NCI-H2171 (cell line): Measurements from ENCODE around the gene OSBPL2.
A peak's percentile ranks its signal among the peaks of the same experiment; 100 is the strongest.

Source experiments
- DNase-seq: peaks from one replicate; lab custom pipeline; 2025; lab: John Stamatoyannopoulos, UW

The OSBPL2 gene

GRCh38 chr20:62237801-62238568, at the start of gene OSBPL2:
Gene OSBPL2, plus strand, starts transcription at chr20:62238521. Its CDS starts 17,664 bp downstream, at chr20:62256185.
- peak; percentile 99 for DNase-seq

- no peak for DNase-seq
Measured at GRCh38 chr20:62190639-62191411, 47.5 kb upstream of the OSBPL2 start.

DNA sequence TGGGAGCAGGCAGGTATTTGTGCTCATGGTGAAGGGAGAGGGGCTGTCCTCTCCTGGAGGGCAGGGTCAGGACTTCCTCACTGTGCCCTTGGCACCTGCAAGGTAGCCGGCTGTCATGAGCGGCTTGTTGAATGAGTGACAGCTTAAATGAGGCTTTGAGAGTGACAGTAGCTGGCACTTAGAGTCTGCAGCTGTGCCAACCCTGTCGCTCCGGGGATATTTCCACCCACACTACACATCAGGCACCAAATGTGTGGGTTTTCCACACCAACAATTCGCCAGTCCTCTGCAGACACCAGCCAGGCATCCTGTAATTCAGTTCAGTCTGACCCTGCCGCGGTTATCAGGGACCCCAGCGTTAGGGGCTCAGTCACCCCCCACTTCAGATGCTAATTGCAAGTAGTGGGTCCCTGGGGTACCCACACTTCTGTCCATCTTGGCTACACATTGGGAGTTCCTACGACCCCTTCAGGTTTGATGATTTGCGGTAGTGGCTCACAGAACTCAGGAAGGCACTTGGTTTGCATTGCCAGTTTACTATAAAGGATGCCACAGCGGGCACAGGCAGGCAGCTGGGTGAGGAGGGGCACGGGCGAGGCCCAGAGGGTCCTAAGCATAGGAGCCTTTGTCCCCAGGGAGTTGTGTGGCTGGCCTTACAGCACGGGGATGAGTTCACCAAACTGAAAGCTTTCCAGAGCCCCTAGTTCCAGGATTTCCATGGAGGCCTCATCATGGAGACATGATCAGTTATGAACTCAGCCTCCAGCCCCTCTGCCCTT, 46.4 kb upstream of the OSBPL2 start:
- DNase-seq: no peak

- no peak for DNase-seq
Measured at GRCh38 chr20:62192635-62193034, 45.7 kb upstream of the OSBPL2 start.

GRCh38 chr20:62193079-62194025, 45.0 kb upstream of the OSBPL2 start:
- no peak for DNase-seq

DNA sequence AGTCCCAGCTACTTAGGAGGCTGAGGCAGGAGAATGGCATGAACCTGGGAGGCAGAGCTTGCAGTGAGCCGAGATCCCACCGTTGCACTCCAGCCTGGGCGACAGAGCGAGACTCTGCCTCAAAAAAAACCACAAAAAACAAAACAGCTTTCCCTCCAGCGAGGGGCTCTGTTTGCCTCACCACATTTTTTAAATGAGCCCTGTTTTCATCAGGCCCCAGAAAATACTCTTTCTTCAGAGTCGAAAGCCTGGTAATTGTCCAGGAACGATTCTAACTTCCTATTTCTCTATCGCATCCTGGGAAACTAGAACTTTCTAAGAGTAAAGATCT, 43.3 kb upstream of the OSBPL2 start:
- DNase-seq: no peak

GRCh38 chr20:62195736-62196135, 42.6 kb upstream of the OSBPL2 start:
- DNase-seq: no peak

DNA sequence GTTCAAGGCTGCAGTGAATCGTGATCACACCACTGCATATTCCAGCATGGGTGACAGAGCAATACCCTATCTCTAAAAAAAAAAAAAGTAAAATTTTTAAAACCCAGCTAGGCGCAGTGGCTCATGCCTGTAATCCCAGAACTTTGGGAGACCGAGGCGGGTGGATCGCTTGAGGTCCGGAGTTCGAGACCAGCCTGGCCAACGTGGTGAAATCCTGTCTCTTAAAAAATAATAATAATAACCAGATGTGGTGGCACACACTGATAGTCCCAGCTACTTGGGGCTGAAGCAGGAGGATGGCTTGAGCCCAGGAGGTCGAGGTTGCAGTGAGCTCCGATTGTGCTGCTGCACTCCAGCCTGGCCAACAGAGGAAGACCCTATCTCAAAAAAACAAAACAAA, 42.0 kb upstream of the OSBPL2 start:
- DNase-seq: no peak

DNA sequence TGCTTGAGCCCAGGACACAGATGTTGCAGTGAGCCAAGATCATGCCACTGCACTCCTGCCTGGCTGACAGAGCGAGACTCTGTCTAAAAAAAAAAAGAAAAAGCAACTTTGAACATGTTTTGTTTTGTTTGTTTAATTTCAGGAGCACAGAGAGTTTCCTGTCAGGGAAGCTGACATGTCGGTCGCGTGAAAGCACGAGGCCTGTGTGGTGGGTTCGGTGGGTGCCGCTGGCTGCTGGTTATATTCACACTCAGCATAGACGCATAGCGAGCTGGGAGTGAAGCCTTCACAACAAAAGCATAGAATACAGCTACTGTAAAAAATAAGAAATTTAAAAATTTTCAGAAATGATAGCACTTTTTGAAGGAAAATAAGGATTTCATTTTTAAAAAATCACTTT, 41.0 kb upstream of the OSBPL2 start:
- DNase-seq: no peak

- DNase-seq: no peak
Measured at GRCh38 chr20:62197801-62198200, 40.5 kb upstream of the OSBPL2 start.

DNA sequence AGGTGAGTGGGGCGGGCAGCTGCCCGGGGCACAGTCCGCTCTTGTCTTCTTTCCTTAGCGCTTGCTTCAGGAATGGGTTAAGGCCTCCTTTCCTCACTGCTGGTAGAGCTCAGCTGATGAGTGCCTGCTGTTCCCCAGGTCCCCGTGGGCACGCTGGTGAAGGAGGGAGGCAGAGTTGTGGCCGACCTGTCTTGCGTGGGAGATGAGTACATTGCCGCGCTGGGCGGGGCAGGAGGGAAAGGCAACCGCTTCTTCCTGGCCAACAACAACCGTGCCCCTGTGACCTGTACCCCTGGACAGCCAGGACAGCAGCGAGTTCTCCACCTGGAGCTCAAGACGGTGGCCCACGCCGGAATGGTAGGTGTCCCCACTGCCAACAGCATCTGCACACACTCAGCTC, 39.8 kb upstream of the OSBPL2 start:
- no peak for DNase-seq

DNA sequence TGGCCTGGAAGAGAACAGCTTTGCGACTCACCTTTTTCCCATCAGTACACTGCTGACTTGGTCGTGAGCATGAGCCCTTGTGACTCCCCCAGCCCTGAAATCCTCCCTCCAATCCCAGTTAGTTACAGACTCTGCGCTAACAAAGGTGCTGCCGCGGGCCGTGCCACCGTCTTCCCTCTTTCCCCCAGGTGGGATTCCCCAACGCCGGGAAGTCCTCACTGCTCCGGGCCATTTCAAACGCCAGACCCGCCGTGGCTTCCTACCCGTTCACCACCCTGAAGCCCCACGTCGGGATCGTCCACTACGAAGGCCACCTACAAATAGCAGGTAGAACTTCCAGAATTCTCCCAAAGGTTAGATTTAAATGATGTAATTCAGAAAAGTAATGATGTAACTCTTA, 39.4 kb upstream of the OSBPL2 start:
- DNase-seq: no peak

DNA sequence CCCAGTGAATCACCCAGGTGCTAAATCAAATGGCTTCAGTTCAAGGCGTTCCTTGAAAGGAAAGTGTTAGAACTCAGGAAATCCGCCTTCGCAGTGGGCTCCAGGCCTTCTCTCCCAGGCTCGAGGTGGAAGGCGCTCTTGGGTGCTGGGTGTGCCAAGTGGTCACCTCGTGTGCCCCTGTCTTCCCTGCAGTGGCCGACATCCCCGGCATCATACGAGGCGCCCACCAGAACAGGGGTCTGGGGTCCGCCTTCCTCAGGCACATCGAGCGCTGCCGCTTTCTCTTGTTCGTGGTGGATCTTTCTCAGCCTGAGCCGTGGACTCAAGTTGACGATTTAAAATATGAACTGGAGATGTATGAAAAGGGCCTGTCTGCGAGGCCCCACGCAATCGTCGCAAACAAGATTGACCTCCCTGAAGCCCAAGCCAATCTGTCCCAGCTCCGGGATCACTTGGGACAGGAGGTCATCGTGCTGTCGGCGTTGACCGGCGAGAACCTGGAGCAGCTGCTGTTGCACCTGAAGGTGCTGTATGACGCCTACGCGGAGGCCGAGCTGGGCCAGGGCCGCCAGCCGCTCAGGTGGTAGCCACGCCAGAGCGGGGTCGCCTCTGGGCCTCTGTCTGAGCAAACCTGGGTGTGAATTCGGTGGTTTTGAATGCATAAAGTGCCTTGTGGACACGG, 37.7 kb upstream of the OSBPL2 start:
- DNase-seq: no peak

DNA sequence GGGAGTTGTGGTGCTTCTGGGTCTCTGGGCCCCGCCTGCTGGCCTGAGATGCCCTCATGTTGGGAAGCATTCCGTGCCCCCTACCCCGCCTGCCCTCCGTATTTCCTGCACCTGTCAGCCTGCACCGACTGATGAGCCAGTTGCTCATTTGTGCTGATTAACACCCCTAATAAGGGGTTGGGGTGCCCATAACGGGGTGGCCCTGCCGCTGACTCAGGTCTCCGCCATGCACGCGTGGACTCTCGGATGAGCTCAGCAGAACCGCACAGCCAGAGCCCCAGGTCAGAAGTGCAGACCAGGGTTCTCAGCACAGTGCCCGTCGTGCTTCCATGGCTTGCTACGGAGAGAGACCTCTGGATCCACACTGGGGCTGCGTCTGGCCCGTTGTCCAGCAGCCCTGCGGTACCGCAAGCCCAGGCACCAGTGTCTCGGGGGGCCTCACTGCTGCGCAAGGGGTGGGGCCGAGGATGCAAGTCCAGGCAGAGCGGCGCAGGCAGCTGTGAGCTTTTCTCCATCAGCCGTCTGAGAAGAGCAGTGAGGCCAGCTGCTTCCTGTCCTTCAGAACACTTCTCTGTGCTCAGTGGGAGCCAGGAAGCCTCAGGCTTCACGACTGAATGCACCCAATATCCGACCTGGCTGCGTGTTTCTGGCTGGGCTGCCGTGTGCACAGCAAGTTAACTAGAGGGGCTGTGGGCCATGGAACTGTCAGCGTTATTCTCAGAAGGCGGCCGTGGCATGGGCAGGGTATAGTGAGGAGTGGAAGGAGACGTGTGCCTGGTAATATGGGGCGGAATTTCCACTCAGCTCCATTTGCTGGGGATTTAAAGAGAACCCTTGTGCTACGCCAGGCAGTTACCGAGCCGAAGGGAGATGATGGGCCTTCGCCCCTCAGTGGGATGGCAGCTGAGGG, 36.9 kb upstream of the OSBPL2 start:
- DNase-seq: peak; percentile 15

GRCh38 chr20:62202083-62202395, 36.3 kb upstream of the OSBPL2 start:
- no peak for DNase-seq

GRCh38 chr20:62202676-62203377, 35.5 kb upstream of the OSBPL2 start:
- DNase-seq: no peak

- peak; percentile 12 for DNase-seq
Measured at GRCh38 chr20:62203378-62204030, 34.8 kb upstream of the OSBPL2 start.

GRCh38 chr20:62205618-62206387, 32.5 kb upstream of the OSBPL2 start:
- DNase-seq: no peak
